Subcutaneous adipose tissue (tissue), 4 donors: ENCODE results near the gene AQR. TPM values are rescaled to one million over a fixed set of nuclear protein-coding genes. Genes with fewer than 3 reads are reported as not detected.

ENCODE experiments used
- total RNA-seq, 4 donors: library from RNA; depleted of rRNA; stranded (reverse); fragments of >200 nt; gene quantifications; one replicate each; pipeline ENCODE4 v1.1.0, GENCODE V29; 2016
- TF ChIP-seq, protein P1 (sequence below): fragments of 450-650 bp; IDR thresholded peaks from one replicate; pipeline ENCODE4 v1.5.1; 2016; ENCODE audit warnings: low read depth, mild to moderate bottlenecking, control low read depth, antibody characterized with exemption, moderate library complexity

AQR gene
- total RNA-seq, 4 donors from 2014 or later: 23.4 to 32.8 (median 26.5) TPM

GRCh38 chr15:34813446-34814190 is 155.9 kb downstream of the AQR start:
- TF ChIP-seq, protein P1, sequence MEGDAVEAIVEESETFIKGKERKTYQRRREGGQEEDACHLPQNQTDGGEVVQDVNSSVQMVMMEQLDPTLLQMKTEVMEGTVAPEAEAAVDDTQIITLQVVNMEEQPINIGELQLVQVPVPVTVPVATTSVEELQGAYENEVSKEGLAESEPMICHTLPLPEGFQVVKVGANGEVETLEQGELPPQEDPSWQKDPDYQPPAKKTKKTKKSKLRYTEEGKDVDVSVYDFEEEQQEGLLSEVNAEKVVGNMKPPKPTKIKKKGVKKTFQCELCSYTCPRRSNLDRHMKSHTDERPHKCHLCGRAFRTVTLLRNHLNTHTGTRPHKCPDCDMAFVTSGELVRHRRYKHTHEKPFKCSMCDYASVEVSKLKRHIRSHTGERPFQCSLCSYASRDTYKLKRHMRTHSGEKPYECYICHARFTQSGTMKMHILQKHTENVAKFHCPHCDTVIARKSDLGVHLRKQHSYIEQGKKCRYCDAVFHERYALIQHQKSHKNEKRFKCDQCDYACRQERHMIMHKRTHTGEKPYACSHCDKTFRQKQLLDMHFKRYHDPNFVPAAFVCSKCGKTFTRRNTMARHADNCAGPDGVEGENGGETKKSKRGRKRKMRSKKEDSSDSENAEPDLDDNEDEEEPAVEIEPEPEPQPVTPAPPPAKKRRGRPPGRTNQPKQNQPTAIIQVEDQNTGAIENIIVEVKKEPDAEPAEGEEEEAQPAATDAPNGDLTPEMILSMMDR: no peak

DNA sequence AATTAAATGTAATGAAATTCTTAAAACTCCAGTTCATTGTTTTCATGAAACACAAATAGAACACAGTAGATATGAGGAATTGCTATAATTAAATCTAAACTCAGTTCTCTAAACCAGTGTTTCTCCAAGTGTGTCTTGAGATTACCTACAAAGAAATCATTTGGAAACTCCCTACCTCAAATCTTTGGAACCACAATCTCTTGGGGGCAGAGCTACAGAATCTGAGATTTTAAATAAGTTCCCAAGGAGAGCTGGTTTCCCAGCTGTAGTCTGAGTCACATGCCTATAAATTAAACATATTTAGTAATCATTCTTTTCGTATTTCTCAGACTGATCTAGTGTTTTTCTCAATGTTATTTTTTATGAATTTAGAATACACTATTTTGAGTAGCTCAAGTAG is 157.2 kb downstream of the AQR start:
- TF ChIP-seq, protein P1: no peak

- TF ChIP-seq, protein P1: no peak
Measured at GRCh38 chr15:34810443-34811129, 159.0 kb downstream of the AQR start.

- TF ChIP-seq, protein P1: no peak
Measured at GRCh38 chr15:34809186-34809585, 160.4 kb downstream of the AQR start.

DNA sequence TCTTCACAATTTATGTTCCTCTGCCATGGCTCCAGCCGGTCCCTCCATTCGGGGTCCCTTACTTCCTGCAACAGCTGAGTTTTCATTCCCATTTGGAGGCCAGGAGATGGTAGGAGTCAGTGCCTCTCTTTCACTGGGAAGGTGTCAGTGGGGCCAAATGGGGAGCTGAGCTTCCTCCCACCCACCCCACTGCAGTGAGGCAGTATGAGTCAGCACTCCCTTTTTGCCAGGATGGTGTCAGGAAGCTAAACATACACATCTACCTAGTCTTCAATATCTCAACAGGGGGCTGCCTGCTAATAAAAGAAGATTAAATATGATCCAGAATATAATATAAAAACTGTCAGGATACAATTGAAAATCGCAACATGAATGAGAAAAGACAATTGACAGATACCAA is 161.5 kb downstream of the AQR start:
- TF ChIP-seq, protein P1: no peak

DNA sequence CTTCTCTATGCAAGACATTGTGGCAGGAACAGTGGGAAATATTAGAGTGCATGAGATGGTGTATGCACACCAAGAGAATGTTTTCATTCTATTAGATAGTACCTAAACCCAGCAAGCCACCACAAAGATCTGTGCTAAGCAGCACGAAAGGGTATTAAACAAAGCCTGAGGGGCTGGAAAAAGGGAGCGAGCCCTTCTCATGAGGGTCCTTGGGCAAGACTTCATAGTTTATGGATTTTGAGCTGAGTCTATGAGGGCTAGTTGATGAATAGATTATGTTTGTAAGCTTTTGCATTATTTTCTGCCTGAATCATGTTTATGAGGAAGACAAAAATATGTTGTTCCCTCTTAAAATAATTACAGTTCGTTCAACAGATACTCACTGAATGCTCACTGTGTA is 164.8 kb downstream of the AQR start:
- TF ChIP-seq, protein P1: no peak

DNA sequence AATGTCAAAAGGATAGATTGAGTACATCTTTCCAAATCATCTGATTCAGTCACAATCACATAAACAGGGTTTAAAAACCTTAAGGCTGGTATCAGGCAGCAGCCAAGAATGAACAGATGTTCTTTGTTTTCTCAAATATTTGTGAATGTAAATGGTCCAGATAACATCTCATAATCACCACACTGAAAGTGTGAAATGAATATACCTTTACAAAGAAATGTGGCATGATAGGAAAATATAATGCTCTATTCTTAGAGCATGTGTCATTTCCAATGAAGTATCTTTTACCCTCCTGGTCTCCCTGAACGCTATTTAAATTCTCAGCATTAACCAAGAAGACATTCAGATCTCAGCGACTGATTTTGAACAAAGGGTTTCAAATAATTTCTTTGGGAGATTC is 165.4 kb downstream of the AQR start:
- TF ChIP-seq, protein P1: no peak
